ENCODE data around the gene ELOVL4. TPM values are rescaled to one million over a fixed set of nuclear protein-coding genes. Genes with fewer than 3 reads are reported as not detected.

ELOVL4 gene
- total RNA-seq, 1 donor from 2014 or later = 1.5 TPM

DNA sequence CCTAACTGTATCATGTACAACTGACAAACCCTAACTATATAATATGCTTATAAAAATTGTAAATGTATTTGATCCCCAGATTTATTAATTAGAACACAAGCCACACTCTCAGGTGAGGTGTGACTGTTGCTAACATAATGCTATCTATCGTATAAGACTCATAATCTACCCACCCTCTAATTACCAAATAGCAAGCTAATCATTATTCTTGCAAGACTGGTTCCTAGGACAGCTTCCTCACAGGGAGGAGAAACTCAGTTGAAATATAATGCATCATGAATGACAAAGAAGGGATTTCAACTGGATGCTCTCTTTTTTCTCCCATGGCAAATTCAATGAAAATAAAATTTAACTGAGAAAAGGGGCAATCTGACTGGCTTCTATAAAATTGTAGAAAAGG is 35.4 kb downstream of the ELOVL4 start:
- no peak for DNase-seq (ENCODE audit: low spot score)

DNA sequence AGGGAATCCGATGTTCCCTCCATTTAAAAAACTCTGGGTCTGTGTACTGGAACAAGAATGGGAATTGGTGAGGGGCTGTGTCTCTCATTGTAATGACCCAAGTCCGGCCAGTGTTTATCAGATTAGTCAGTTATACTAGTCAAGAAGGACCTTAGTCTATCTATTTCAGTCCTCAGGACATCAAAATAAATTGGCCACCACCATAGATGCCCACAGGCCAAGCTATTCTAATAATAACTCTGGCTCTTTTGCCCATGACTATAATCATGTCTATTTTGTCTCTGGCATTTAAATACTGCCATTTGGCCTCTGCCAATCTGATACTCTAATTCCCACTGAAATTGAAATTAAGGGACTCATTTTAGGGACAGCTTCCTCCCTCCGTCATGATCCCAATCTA is 37.8 kb downstream of the ELOVL4 start:
- DNase-seq (ENCODE audit: low spot score) = no peak

DNA sequence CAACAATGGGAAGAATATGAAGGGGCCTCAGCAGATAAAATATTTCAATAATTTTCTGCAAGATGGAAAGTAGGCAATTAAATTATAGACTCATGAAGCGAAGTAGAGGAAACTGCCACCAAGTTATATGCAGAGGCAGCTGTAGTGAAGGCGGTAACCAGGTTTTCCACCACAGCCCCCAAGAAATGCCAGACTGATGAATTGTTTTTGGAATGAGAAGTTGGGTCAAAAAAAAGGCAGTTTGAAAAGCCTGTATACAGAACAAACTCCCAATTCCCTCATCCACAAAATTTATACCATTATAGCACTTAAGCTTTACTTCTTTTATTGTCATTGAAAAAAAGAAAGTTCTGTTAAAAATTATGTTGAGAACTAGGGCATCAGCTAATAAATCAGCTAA is 45.3 kb downstream of the ELOVL4 start:
- no peak for DNase-seq (ENCODE audit: low spot score)

DNA sequence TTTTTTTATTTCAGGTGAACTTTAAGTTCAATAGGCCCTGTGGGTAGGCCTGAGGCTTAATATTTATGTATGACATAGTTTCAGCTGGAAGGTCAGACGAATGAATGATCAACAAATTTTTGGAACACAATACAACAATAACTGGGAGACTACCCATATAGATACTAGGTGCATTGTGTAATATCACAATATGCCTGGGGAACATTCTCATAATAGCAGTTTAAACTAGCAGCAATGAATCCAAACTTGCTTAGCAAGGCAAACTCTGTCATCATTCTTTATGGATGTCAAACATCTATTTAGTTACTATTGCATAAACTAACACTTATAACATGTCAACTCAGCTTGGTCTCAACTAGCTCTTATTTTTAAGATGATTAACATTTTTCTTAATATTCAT is 49.3 kb downstream of the ELOVL4 start:
- DNase-seq (ENCODE audit: low spot score) = no peak

DNA sequence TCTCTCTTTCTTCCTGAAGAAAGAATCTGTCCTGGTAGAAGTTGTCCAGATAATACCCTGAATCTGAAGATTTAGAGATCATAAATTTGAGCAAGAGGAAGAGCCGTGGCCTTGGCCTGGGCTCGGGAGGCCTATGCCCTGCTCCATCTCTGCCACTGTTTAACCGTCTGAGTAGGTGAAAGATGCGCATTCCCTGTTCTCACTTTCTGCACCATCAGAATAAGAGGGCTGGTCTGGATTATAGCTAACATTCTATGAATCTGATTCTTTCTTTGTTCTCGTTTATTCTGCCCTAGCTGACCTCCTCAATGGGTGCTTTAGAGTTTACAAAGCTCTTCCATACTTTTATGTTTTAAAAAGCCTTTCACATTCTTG is 51.3 kb downstream of the ELOVL4 start:
- DNase-seq (ENCODE audit: low spot score) = no peak

DNA sequence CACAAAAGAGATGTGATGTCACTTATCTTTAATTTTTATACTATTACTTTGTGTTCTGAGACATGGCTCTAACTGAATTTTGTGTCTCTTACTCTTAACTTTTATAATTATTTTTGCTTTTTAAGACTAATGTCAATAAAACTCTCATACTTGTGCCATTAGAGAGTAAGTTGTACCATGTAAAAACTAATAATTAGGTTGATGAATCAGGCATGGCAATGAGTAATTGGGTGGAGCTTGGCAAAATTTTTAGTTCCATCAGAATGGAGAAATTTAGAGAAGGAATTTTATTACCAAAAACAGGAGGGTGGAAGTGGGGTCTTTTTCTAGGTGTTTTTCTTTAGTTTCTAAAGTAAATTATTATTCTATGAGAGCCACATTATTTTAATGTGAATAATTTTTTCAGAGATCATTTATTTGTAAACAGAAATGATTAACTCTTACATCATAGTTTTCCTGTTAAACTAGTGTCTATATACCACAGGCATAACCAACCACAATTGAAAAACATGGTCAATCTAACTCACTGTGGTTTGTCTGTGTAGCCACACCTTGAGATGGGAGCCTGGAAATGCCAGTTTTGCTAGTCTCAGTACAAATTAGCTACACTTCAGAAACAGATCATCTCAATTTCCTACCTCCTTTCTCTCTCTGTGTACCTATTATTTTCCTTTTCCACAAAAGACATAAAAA is 51.8 kb downstream of the ELOVL4 start:
- no peak for DNase-seq (ENCODE audit: low spot score)

DNA sequence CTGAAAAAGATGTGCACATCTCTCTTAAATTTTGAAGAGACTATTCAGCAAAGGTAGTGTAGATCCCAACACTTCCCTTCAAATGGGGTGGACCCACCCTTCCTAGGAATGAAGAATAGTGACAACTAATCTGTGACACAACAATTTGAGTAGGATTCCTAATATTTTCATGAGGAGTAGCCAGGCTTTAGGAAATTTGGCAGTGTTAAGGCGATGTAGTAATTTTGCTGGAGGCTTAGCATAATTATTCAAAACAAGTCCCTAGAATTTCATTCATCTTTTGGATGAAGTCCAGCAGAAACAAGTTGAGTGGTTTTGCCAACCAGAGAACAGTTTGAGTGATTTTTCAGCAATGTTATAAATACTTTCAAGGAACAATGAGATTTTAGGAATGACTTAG is 52.4 kb downstream of the ELOVL4 start:
- DNase-seq (ENCODE audit: low spot score) = no peak

DNA sequence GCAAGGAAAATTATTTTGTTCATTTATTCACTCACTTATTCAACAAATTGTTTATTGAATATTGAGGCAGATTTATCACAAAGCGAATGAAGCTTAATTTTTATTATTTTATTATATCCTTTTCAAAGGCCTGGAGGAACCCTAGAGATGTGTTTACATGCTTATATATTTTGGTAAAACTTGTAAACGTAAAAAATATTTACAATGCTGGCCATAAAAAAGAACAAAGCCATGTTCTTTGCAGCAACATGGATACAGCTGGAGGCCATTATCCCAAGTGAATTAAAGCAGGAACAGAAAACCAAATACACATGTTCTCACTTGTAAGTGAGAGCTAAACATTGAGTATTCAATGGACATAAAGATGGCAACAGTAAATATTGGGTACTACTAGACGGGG is 58.8 kb downstream of the ELOVL4 start:
- DNase-seq (ENCODE audit: low spot score) = no peak

DNA sequence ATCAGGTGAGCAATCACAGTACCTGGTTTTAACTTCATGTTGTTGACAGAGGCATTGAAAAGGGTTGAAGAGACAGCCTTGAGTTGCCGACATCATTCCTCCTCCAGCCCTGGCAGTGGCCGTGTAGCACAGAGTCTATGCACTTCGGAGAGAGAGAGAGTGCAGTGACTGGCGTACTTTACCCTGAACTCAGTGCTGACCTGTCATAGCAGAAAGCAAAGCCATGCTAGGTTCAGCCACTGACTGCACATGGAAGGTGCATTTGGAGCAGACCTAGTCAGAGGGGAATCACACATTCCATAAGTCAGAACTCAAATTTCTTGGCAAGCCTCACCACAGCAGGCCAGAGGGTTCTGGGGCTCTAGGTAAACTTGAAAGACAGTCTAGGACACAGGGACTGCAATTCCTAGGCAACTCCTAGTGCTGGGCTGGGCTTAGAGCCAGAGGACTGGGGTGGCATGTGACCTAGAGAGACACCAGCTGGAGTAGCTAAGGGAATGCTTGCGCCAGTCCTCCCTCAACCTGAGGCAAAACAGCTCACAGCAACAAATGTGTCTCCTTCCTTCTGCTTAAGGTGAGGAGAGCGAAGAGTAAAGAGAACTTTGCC is 69.1 kb downstream of the ELOVL4 start:
- no peak for DNase-seq (ENCODE audit: low spot score)

DNA sequence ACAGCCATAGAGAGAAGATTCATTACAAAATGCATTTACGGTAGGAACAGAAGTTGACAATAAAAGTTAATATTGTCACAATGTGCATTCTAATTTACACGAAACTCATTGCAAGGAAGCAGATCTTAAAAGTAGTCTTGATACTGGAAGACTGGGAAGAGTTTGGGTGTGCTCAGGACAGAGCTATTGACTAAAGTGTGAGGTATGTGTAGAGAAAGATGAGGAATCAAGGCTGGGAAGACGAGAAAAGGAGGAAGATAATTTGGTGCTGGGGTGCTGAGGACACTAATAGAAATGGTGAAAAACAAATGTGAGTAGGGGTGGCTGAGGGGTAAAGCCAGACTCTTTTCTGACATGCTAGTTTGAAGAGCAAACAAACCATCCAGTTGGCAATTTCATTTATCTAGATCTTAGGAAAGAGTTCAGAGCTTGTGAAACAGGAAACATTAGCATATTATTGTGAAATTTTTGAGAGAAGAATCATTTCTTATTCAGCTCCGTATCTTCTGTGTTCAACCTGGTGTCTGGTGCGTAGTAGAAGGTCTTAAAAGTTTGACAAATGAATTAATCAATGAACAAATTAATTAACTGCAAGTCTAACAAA is 72.7 kb downstream of the ELOVL4 start:
- no peak for DNase-seq (ENCODE audit: low spot score)

DNA sequence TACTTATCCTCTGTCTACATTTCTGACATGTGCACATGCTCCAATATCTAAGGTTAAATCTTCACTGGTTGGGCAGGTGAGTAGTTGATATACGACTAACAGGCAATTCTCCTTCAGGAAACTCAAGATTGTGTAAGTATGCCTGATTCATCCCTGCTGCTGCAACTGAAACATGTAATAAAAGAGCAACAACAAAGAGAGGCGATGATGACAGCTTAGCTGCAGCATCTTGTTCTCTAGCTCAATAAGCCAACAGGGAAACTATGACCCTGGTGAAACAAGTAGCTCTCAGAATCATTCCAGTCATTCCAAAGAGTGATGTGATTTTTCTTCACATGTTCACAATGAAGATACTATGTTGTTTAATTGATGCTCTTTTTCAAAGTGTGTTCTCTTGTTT is 74.4 kb downstream of the ELOVL4 start:
- no peak for DNase-seq (ENCODE audit: low spot score)

DNA sequence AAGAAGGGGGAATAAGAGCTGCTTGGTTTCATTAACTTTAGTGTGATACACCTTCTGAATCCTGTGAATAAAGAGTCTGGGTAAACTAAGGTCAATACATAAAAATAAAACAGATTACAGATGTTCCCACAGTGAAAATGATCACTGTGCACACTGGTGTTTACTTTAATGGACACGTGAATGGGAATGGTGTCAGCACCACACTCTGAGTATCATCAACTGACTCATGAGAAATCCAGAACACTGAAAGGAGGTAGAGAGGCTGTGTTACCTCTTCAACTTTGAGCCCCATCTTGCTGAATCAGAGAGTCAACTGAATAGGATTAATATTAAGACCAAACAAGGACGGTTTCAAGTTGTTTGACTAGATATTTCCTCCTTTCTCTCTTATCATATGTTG is 75.0 kb downstream of the ELOVL4 start:
- no peak for DNase-seq (ENCODE audit: low spot score)

DNA sequence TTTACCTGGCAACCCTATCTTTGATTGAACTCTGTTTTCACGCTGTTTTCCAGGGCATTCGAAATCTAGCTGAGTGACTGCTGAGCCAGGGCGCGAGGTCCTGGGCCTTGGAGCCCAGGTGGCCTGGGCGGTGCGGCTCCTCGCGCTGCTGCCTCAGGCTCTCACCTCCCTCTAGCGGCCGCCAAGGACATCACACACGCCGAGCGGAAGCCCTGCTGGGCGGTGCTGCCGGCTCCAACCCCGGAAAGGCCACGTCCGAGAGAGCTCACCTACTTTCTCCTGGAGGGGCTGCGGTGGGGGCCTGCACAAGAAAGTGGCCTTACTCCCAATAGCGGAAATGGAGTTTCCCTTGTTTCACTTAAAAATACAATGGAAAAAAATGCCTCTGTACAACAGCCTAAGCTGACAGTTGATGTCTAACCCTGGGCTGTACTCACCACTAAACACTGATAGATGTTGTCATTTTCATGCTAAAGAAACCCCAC is 77.7 kb downstream of the ELOVL4 start:
- peak; percentile 77 for DNase-seq (ENCODE audit: low spot score)

DNA sequence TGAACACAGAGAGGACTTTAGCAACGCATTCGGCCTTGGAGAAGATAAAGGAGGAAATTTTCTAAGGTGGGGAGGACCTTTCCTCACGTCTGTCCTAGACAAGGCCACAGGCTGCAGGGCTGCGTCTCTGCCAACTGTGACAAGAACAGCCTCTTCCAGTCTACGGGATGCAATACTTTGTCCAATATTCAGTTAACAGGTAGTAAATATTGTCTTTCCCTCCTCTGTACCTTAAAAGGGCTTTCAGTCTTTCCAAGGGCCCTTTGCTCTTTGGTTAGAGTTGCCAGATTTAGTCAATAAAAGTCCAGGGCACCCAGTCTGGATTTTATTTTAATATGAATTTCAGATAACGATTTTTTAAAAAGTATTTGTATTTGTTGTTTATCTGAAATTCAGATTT is 78.2 kb downstream of the ELOVL4 start:
- DNase-seq (ENCODE audit: low spot score) = no peak

DNA sequence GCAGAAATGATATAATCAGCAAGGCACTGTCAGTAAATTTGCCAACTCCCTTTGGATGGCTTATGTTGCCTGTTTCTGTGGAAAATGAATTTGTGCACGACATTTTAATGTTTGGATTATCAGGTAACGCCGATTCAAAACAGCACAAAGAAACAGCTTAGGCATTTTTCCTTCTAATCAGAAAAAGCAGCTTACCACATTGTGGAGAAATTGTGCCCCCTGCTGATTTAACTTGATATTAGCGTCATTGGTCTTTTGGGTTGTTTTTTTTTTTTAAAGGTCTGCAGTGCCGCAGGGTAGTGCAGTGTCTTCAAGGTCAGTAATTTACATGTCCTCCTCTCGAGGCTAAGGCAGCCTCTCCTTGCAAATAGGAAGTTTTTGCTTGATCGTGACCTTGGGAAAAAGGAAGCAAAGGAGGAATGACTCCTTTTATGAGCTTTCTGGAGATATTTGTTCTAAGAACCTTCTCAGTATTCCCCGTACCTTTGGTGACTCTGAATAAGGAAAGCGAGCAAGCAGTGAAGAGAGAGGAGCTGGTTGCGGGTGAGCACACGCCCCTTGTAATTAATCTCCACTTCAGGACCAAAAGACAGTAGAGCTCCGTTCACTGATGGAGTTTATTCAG is 79.1 kb downstream of the ELOVL4 start:
- DNase-seq (ENCODE audit: low spot score) = peak; percentile 60

Other genes starting within 250 kb of the ELOVL4 start
- gene TTK, start 57.1 kb upstream of the ELOVL4 start, total RNA-seq = 0.92 TPM
- 20.9 TPM for gene BCKDHB, start 159.1 kb upstream of the ELOVL4 start, total RNA-seq

Data from mucosa of gallbladder (tissue), 1 donor.